ENCODE measurements around the gene KIF16B.
"Not testable (repeated sequence)": the region's sequence is repeated elsewhere in the genome, so short reads cannot be mapped to it uniquely, and the experiment has no call there.

Gene KIF16B

GRCh38 chr20:16481977-16482376 is 91.3 kb downstream of the KIF16B start:
- DNase-seq (ENCODE audit: low spot score), result no peak

GRCh38 chr20:16479666-16480065 is 93.6 kb downstream of the KIF16B start:
- DNase-seq (ENCODE audit: low spot score), result no peak

- DNase-seq (ENCODE audit: low spot score), result peak; percentile 56
Measured at GRCh38 chr20:16477632-16478031, 95.6 kb downstream of the KIF16B start.

GRCh38 chr20:16476032-16476431 is 97.2 kb downstream of the KIF16B start:
- DNase-seq (ENCODE audit: low spot score), result peak; percentile 59

- peak; percentile 57 for DNase-seq (ENCODE audit: low spot score)
Measured at GRCh38 chr20:16475225-16475624, 98.0 kb downstream of the KIF16B start.

- DNase-seq (ENCODE audit: low spot score), result no peak
Measured at GRCh38 chr20:16474363-16474762, 98.9 kb downstream of the KIF16B start.

- DNase-seq (ENCODE audit: low spot score), result peak; percentile 26
Measured at GRCh38 chr20:16472045-16472872, 101.0 kb downstream of the KIF16B start.

GRCh38 chr20:16469395-16469905 is 103.8 kb downstream of the KIF16B start:
- DNase-seq (ENCODE audit: low spot score), result no peak

GRCh38 chr20:16462711-16463110 is 110.5 kb downstream of the KIF16B start:
- no peak for DNase-seq (ENCODE audit: low spot score)

GRCh38 chr20:16459019-16459700 is 114.1 kb downstream of the KIF16B start:
- DNase-seq (ENCODE audit: low spot score), result peak; percentile 72

GRCh38 chr20:16457514-16457913 is 115.7 kb downstream of the KIF16B start:
- no peak for DNase-seq (ENCODE audit: low spot score)

- DNase-seq (ENCODE audit: low spot score), result no peak
Measured at GRCh38 chr20:16455324-16455723, 117.9 kb downstream of the KIF16B start.

GRCh38 chr20:16451982-16452381 is 121.3 kb downstream of the KIF16B start:
- no peak for DNase-seq (ENCODE audit: low spot score)

GRCh38 chr20:16451001-16451400 is 122.2 kb downstream of the KIF16B start:
- DNase-seq (ENCODE audit: low spot score), result no peak

GRCh38 chr20:16446991-16447390 is 126.3 kb downstream of the KIF16B start:
- no peak for DNase-seq (ENCODE audit: low spot score)

GRCh38 chr20:16446246-16446645 is 127.0 kb downstream of the KIF16B start:
- DNase-seq (ENCODE audit: low spot score), result no peak

- DNase-seq (ENCODE audit: low spot score), result no peak
Measured at GRCh38 chr20:16445482-16445881, 127.8 kb downstream of the KIF16B start.

- DNase-seq (ENCODE audit: low spot score), result no peak
Measured at GRCh38 chr20:16444057-16444777, 129.0 kb downstream of the KIF16B start.

GRCh38 chr20:16441546-16442164 is 131.6 kb downstream of the KIF16B start:
- DNase-seq (ENCODE audit: low spot score), result no peak

- no peak for DNase-seq (ENCODE audit: low spot score)
Measured at GRCh38 chr20:16440686-16441085, 132.6 kb downstream of the KIF16B start.

- DNase-seq (ENCODE audit: low spot score), result not testable (repeated sequence)
Measured at GRCh38 chr20:16439540-16439939, 133.7 kb downstream of the KIF16B start.

- no peak for DNase-seq (ENCODE audit: low spot score)
Measured at GRCh38 chr20:16438100-16438499, 135.1 kb downstream of the KIF16B start.
